Endothelial cell of umbilical vein (primary cell): ENCODE measurements around the gene ZFP36.

ENCODE experiments used
- EZH2 ChIP-seq: IDR thresholded peaks from 2 replicates; pipeline ENCODE4 v1.6.1; 2012; ENCODE audit warnings: borderline replicate concordance, low read depth, mild to moderate bottlenecking, moderate library complexity, low read length, inconsistent platforms; ENCODE audit not compliant: severe bottlenecking
- JUN ChIP-seq: IDR thresholded peaks from 2 replicates; pipeline ENCODE4 v1.6.1; 2011; ENCODE audit warnings: borderline replicate concordance, low read depth; ENCODE audit not compliant: insufficient read length, insufficient read depth
- MYC ChIP-seq: IDR thresholded peaks from one replicate; pipeline ENCODE4 v1.6.1; 2011; ENCODE audit warnings: mild to moderate bottlenecking, low read depth, low read length
- POLR2A ChIP-seq: IDR thresholded peaks from 2 replicates; pipeline ENCODE4 v1.6.1; 2012; ENCODE audit warnings: low read depth, mild to moderate bottlenecking, control low read depth, low read length
- POLR2AphosphoS5 ChIP-seq: IDR thresholded peaks from 2 replicates; pipeline ENCODE4 v1.6.1; 2012; ENCODE audit warnings: low read depth, mild to moderate bottlenecking, control low read depth, low read length, moderate library complexity; ENCODE audit not compliant: insufficient read depth
- TF ChIP-seq, protein P1 (sequence below), 2 donors: IDR thresholded peaks; 1 replicate in 1 of 2; 2 replicates in 1 of 2; pipeline ENCODE4 v1.5.1; 2011; ENCODE audit warnings: low read length in 2 of 2, mild to moderate bottlenecking in 2 of 2, moderate library complexity in 2 of 2, control low read depth in 1 of 2, inconsistent platforms in 1 of 2, low read depth in 1 of 2; ENCODE audit not compliant: insufficient read depth in 1 of 2; ENCODE audit errors: extremely low read depth in 1 of 2
- TF ChIP-seq, protein P2 (sequence below): IDR thresholded peaks from 2 replicates; pipeline ENCODE4 v1.6.1; 2011; ENCODE audit not compliant: insufficient read depth, insufficient read length

DNA sequence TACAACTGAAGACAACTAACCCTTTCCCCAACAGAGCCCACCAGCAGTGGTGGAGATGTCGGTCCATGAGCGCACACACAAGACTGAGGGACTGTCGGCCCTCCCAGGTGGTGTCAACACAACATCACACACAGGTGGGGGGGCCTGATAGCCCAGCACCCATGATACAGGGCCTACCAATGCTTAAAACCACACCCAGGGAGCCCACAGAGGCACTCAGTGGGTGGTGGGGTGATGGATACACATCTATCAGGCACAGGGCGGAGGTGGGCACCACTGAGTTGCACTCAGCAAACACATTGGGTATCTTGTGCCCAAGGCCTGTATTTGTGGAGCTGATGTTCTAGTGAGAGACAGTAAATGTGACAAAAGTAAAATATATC, 7.0 kb upstream of the ZFP36 start:
- TF ChIP-seq, protein P1, sequence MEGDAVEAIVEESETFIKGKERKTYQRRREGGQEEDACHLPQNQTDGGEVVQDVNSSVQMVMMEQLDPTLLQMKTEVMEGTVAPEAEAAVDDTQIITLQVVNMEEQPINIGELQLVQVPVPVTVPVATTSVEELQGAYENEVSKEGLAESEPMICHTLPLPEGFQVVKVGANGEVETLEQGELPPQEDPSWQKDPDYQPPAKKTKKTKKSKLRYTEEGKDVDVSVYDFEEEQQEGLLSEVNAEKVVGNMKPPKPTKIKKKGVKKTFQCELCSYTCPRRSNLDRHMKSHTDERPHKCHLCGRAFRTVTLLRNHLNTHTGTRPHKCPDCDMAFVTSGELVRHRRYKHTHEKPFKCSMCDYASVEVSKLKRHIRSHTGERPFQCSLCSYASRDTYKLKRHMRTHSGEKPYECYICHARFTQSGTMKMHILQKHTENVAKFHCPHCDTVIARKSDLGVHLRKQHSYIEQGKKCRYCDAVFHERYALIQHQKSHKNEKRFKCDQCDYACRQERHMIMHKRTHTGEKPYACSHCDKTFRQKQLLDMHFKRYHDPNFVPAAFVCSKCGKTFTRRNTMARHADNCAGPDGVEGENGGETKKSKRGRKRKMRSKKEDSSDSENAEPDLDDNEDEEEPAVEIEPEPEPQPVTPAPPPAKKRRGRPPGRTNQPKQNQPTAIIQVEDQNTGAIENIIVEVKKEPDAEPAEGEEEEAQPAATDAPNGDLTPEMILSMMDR (IDR thresholded peaks at IDR 0.05; ENCODE audit: extremely low read depth in 1 of 2, insufficient read depth in 1 of 2, low read depth in 1 of 2, low read length in 2 of 2): no peak
- TF ChIP-seq, protein P2, sequence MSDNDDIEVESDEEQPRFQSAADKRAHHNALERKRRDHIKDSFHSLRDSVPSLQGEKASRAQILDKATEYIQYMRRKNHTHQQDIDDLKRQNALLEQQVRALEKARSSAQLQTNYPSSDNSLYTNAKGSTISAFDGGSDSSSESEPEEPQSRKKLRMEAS: no peak
- TF ChIP-seq JUN: no peak
- TF ChIP-seq EZH2: no peak
- TF ChIP-seq POLR2A: no peak
- no peak for TF ChIP-seq MYC
- no peak for TF ChIP-seq POLR2AphosphoS5
